T-helper 2 cell treated with Interferon-gamma antibody and Interleukin-4, amounts not matched to agents 100 ng/mL and 5 ng/mL, for 36 hours (primary cell): ENCODE results near the gene MAMSTR. TPM values are rescaled to one million over a fixed set of nuclear protein-coding genes. Genes with fewer than 3 reads are reported as not detected.
"Not testable (repeated sequence)": the region's sequence is repeated elsewhere in the genome, so short reads cannot be mapped to it uniquely, and the experiment has no call there.

Experiments
- intact Hi-C: fragments of 100-400 bp; cut with micrococcal nuclease; formaldehyde crosslinking; loops from one replicate; pipeline ENCODE4 v1.15.1; 2023
- total RNA-seq: library from RNA; stranded (reverse); gene quantifications from 2 replicates; pipeline ENCODE4 v1.2.3, GENCODE V29; 2022

MAMSTR gene
- total RNA-seq, 1 donor from 2014 or later = 1.00 TPM

GRCh38 chr19:48693629-48694028 lies 25.9 kb downstream of the MAMSTR start:
- intact Hi-C loops = not testable (repeated sequence)

GRCh38 chr19:48689449-48689848 lies 30.1 kb downstream of the MAMSTR start:
- intact Hi-C loops = no loop called here

DNA sequence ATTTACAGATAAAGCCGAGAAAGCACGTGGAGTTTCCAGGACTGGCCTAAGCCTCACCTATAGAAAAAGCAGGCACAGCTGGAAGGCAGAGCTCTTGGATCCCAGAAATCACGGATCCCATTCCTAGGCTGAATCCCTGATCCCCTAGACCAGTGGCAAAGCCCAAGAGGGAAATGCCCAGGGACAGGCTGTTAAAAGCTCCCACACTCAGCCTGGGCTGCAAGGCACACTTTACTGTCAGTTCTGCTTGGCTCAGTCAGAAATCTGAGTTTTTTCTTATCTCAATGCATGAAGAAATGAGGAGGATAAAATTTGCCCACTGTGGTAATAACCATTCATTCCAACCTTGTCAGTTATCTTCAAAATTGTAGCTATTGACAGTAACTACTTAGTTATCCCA lies 31.7 kb downstream of the MAMSTR start:
- intact Hi-C loops = no loop called here

DNA sequence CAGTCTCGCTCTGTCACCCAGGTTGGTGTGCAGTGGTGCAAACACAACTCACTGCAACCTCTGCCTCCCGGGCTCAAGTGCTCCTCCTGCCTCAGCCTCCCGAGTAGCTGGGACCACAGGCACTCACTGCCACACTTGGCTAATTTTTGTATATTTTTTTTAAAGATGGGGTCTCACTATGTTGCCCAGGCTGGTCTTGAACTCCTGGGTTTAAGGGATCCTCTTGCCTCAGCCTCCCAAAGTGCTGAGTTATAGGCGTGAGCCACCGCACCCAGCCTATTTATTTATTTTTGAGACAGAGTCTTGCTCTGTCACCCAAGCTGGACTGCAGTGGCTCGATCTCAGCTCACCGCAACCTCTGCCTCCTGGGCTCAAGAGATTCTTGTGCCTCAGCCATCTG lies 32.9 kb downstream of the MAMSTR start:
- intact Hi-C loops = not testable (repeated sequence)

- intact Hi-C loops = no loop called here
Measured at GRCh38 chr19:48686088-48686487, 33.4 kb downstream of the MAMSTR start.

GRCh38 chr19:48685583-48685982 lies 33.9 kb downstream of the MAMSTR start:
- intact Hi-C loops = no loop called here

- intact Hi-C loops = no loop called here
Measured at GRCh38 chr19:48683349-48683748, 36.2 kb downstream of the MAMSTR start.

DNA sequence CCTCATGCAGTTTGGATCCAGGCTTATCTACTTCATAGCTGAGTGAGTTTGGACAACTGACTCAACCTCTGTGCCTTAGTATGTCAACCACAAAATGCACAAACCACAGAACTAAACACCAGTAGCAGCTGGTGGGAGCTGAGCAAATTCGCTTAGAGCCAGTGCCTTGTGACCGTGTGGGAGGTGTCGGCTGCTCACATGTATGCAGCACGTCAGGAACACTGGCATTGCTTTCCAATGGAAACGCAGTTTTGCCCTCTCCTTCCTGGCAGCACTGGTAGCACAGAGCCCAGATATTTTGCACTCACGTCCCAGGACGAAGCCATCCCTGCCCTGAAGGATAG lies 38.4 kb downstream of the MAMSTR start:
- intact Hi-C loops = no loop called here

DNA sequence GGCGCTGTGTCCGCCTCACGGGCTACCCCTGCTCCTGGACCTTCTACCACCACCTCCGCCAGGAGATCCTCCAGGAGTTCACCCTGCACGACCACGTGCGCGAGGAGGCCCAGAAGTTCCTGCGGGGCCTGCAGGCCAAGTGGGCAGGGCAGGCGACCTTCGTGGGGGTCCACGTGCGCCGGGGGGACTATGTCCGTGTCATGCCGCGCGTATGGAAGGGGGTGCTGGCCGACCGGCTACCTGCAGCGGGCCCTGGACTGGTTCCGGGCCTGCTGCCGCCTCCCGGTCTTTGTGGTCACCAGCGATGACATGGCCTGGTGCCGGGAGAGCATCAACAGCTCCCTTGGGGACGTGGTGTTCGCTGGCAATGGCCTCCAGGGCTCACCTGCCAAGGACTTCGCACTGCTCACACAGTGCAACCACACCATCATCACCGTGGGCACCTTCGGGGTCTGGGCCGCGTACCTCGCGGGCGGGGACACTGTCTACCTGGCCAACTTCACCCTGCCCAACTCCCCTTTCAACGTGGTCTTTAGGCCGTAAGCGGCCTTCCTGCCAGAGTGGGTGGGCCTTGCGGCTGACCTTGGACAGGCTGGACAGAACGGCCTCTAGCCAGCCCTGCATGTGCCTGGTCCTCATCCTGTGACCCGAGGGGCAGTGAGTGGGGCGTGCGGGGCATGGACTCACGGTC lies 38.9 kb downstream of the MAMSTR start:
- intact Hi-C loops = no loop called here

DNA sequence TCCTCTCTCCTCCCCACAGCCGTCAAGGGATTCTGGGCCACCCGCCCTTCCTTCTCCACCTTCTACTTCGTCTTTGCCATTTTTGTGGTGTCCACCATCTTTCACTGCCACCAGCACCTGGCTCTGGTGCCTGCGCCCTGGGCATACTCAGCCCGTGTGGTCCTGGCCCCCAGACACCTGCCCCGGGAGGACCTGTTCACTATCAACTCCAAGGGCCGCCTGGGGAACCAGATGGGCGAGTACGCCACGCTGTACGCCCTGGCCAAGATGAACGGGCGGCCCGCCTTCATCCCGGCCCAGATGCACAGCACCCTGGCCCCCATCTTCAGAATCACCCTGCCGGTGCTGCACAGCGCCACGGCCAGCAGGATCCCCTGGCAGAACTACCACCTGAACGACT lies 39.5 kb downstream of the MAMSTR start:
- intact Hi-C loops = not testable (repeated sequence)

DNA sequence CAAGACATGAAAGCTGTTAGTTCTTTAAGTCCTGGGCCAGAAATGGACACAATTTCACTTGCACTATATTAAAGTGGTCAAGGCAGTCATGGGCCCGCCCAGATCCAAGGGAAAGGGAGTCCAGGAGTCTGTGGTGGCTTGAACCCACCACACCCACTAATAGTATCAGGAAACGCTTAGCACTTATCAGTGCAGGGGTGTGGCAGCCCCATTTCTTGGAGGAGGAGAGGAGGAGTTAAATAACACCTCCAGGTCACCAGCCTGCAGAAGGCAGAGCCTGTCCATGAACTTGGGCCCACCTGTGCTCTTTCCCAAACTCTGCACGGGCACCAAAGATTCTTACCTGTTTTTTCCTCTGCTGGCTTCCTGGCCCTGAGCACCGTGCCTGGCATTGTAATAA lies 41.3 kb downstream of the MAMSTR start:
- intact Hi-C loops = no loop called here

DNA sequence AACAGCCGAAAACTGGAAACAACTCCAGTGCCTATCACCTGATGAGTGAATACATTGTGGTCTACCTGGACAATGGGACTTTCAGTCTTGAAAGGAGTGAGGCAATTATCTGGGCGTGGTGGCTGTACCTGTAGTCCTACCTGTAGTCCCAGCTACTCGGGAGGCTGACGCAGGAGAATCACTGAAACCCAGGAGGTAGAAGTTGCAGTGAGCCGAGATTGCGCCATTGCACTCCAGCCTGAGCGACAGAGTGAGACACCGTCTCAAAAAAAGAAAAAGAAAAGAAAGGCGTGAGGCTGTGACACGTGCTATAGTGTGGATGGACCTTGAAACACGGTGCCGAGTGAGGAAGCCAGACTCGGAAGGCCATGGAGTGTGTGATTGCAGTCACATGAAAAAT lies 42.6 kb downstream of the MAMSTR start:
- intact Hi-C loops = no loop called here

DNA sequence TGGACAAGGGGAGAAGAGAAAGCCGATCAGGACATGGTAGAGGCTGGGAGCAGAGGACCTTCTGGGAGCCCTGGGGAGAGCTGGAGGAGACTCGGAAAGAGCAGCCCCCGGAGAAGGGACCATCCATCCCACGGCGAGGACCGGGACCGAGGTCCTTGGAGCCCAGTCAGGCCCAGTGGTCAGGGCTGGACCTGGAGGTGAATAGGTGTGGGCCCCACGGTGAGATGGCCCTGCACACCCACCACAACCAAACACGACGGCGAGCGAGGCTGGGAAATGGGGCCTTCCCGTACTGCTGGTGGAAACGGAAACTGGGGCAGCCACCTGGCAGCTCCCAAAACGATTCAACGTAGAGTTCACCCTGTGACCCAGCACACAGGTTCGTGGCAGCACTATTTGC lies 43.0 kb downstream of the MAMSTR start:
- intact Hi-C loops = no loop called here

DNA sequence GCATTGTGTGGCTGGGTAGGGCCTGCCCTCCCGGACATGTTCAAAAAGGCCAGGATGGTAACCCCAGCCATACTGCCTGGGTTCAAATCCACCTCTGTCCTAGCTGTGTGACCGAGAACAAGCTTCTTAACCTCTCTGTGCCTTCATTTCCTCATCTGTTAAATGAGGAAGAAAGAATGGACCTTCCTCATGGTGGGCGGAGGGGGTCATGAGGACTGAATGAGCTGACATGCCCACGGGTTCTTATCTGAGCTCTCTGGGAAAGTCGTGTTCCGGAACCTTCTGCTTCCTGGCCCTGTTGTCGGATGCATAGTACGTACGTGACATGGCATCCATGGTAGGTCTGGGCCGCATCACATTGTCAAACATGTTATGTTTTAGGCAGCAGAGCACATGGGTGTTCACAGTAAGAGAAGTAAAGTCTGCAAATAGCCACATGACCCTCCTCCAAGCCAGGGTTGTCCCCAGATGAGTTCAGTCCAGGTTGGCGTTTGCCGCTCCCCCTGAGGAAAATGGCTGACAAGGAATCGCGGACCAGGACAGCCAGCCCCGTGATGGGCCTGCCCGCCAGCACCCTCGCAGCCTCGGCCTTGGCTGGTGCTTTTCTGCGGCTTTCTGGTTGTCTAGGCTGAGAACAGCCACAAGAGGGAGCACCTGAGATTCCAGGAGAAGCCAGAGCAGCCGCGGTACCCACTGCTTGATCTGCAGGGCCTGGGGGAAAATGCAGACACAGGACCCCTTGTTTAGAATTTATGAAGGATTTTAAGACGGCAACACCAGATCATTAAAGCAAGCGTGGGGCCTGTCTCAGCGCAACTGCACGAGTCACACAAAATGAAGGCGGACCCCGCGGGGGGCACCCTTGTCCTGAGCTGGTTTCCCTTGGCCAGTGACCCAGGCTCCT lies 44.4 kb downstream of the MAMSTR start:
- intact Hi-C loops = loop anchor here (1.0 kb wide), 1 partner anchor 29 kb away; the partner anchor contains the start of gene CA11

DNA sequence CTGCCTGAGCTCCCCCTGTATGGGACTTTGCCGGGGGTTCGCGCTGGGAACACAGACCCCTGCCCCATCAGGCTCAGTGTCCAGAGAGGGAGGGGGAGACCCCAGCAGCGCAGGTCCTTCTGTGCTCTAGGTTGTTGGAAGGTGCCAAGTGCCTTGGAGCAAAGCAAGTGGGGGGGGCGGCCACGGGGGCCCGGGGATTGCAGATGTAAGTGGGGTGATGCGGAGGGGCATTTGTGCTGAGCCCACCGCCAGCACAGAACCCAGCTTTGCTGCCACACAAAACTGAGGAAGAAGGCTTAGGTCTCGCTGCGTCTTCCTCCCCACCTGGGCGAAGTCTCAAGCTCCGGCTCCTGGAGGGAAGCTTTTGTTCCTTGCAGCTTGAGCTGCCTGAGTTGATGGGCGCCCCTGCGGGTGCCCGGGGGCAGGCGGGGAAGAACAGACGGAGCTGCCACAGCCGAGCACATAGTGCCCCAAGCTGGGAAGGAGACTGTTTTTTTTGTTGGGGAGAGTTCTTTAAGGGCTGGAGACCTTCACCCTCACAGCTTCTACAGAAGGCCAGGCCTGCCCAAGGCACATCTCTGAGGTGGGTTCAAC lies 45.2 kb downstream of the MAMSTR start:
- intact Hi-C loops = no loop called here

DNA sequence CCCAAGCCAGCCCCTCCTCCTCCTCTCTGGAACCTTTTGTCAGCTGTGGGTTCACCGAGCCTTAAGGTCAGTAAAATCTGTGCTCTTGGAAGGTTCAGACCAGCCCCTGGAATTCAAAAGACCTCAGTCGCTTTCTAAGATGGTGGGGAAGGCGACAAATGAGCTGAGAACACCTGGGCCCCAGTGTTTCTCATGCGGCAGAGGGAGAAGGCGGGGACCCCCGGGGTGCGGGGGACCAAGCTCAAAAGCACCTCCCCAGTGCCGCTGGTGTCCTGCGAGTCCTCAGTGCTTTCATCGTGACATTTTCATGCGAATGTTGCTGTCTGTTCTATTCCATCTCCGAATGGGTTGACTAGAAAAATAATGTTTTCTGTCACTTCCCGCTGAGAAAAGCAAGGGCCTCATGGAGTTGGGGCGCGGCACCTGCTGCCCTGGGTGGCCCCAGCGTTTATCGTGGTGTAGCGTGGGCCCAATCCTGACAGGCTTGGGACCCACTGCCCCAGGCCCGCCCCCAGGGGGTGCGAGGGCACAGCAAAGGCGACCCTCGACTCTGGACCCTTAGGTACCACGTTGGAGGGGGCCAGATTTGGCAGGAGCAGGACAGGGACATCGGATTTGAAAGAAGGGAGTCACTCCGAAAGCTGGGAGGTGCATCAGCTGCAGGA lies 46.0 kb downstream of the MAMSTR start:
- intact Hi-C loops = no loop called here

DNA sequence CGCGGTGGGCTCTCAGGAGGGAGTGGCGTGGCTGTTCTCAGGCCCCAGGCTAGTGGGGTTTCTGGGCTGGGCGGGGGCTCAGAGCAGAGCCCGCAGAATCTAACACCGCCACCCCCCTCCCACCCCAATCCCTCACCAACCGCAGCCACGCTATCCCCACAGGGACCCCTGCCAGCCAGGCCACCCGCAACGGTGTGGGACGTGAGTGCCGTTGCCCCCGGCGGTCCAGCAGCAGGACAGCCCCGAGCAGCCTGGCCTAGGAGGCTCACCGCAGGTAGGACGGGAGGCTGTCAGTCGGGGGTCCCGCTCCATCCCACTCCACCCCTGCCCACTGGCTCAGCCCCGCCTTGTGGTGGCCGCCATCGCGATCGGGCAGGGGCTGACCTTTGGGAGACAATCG lies 46.5 kb downstream of the MAMSTR start, which contains the start of gene NTN5:
NTN5 (minus strand) TSS at position 24 of the 400 bp plus-strand sequence. CDS start 2,031 bp downstream, outside the sequence.
- intact Hi-C loops = no loop called here

GRCh38 chr19:48671446-48671995 lies 48.0 kb downstream of the MAMSTR start:
- intact Hi-C loops = no loop called here

DNA sequence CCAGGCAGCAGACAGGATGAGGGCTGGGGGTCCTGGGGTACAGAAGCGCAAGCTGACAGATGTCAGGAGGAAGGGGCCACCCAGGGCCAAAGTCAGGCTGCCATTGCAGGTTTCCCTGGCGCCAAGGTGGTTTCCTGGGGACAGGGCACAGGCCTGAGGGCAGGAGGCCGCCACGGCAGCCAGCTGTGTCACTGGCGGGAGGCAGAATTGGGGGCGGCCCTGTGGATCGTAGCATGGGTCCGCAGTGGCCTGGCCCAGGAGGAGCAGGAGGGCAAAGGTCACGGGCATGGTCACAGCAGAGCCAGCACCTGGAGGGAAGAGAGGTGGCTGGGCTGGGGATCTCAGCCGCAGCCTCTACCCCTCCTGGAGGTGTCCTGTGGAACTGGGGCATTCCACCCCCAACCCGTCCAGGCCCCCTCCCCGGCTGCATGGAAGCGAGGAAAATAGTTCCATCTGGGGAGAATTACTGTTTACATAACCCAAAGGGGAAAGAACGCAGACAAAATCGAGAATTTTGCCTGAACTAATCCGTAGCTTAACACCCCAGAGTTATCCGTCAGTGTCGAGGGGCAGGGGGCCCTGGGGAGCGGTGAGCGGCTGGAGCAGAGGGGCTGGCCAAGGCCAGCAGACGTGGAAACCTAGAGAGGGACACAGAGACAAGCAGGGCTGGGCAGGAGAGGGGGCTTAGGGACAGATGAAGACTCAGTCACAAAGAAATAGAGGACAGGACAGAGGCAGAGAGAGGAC lies 48.7 kb downstream of the MAMSTR start:
- intact Hi-C loops = no loop called here

- intact Hi-C loops = no loop called here
Measured at GRCh38 chr19:48669903-48670668, 49.4 kb downstream of the MAMSTR start.
